ENCODE results near the gene CREG2.

GRCh38 chr2:101415220-101415619 is 27.9 kb upstream of the CREG2 start:
- no peak for TF ChIP-seq POLR2AphosphoS5 (IDR thresholded peaks at IDR 0.05)
- TF ChIP-seq EZH2 (IDR thresholded peaks at IDR 0.05; ENCODE audit: borderline replicate concordance, insufficient read depth, low read length, poor library complexity, severe bottlenecking) = no peak

Data from neural cell (in vitro differentiated cells).